SK-N-SH (cell line): ENCODE data around the gene FNDC11. TPM values are rescaled to one million over a fixed set of nuclear protein-coding genes. Genes with fewer than 3 reads are reported as not detected.

ENCODE experiments used
- CTCF ChIA-PET: fragments of 300-600, 350-600 bp; formaldehyde crosslinking; extraction: SDS; loops from one replicate; lab custom pipeline; 2021; lab: Yijun Ruan, JAX
- POLR2A ChIA-PET: fragments of 350-600 bp; sonication (Branson Sonifier 250); formaldehyde crosslinking; extraction: SDS; loops from one replicate; lab custom pipeline; 2020; ENCODE audit warnings: antibody characterized with exemption, inconsistent platforms; lab: Yijun Ruan, JAX
- DNase-seq: peaks from one replicate; pipeline ENCODE4 v3.0.0; 2012
- H2AFZ ChIP-seq: fragments of 200-600 bp; sonication (generic); 2 replicates; pipeline ENCODE4 v1.8.1; 2016; ENCODE audit warnings: antibody characterized with exemption, mild to moderate bottlenecking, low read depth
- H3F3A ChIP-seq: fragments of 200-600 bp; sonication (generic); replicated peaks from 2 replicates; pipeline ENCODE3; 2016; ENCODE audit warnings: antibody characterized with exemption, mild to moderate bottlenecking; ENCODE audit not compliant: insufficient read depth
- H3K27ac ChIP-seq, 2 experiments: fragments of 200-500 bp in 1 of 2; fragments of 200-600 bp in 1 of 2; sonication (Bioruptor generic) in 1 of 2; sonication (generic), shearing (Covaris generic) in 1 of 2; 2 replicates each; pipeline versions ENCODE4 v1.5.1 to v1.6.1; 2014 to 2016; ENCODE audit warnings: low read depth in 2 of 2, inconsistent platforms in 1 of 2, low read length in 1 of 2, mild to moderate bottlenecking in 1 of 2, mixed read lengths in 1 of 2
- H3K27me3 ChIP-seq: fragments of 200-600 bp; sonication (generic), shearing (Covaris generic); 2 replicates; pipeline ENCODE4 v1.6.1; 2016; ENCODE audit warnings: mixed run types; ENCODE audit not compliant: insufficient read depth
- H3K36me3 ChIP-seq, 2 experiments: fragments of 200-500 bp in 1 of 2; fragments of 200-600 bp in 1 of 2; sonication (Bioruptor generic) in 1 of 2; sonication (generic) in 1 of 2; replicated peaks in 1 of 2; 2 replicates each; pipeline versions ENCODE3 to v1.5.1; 2014 to 2016; ENCODE audit warnings: low read length in 1 of 2, mild to moderate bottlenecking in 1 of 2; ENCODE audit not compliant: insufficient read depth in 2 of 2, control insufficient read depth in 1 of 2
- H3K4me1 ChIP-seq, 2 experiments: fragments of 200-500 bp in 1 of 2; fragments of 200-600 bp in 1 of 2; sonication (Bioruptor generic) in 1 of 2; sonication (generic), shearing (Covaris generic) in 1 of 2; 2 replicates each; pipeline versions ENCODE4 v1.5.1 to v1.6.1; 2014 to 2016; ENCODE audit warnings: low read depth in 1 of 2, low read length in 1 of 2, mixed run types in 1 of 2; ENCODE audit not compliant: insufficient read depth in 2 of 2, control insufficient read depth in 1 of 2
- H3K4me2 ChIP-seq: fragments of 200-600 bp; sonication (generic), shearing (Covaris generic); 2 replicates; pipeline ENCODE4 v1.6.1; 2017; ENCODE audit warnings: mixed run types
- H3K4me3 ChIP-seq, 2 experiments: fragments of 200-500 bp in 1 of 2; fragments of 200-600 bp in 1 of 2; sonication (Bioruptor generic) in 1 of 2; sonication (generic), shearing (Covaris generic) in 1 of 2; 2 replicates each; pipeline versions ENCODE4 v1.5.1 to v1.8.1; 2014 to 2016; ENCODE audit warnings: low read depth in 2 of 2, inconsistent platforms in 1 of 2, low read length in 1 of 2, mild to moderate bottlenecking in 1 of 2, mixed read lengths in 1 of 2, moderate library complexity in 1 of 2
- H3K79me2 ChIP-seq: fragments of 200-600 bp; sonication (generic); 2 replicates; pipeline ENCODE4 v1.8.1; 2017; ENCODE audit warnings: mild to moderate bottlenecking; ENCODE audit not compliant: insufficient read depth
- H3K9ac ChIP-seq: fragments of 200-600 bp; sonication (generic); 2 replicates; pipeline ENCODE4 v1.6.1; 2017; ENCODE audit warnings: mixed run types
- H3K9me2 ChIP-seq: fragments of 200-600 bp; sonication (generic); 2 replicates; pipeline ENCODE4 v1.6.1; 2017; ENCODE audit warnings: mixed run types
- H3K9me3 ChIP-seq: fragments of 200-600 bp; sonication (generic); 2 replicates; pipeline ENCODE4 v1.6.1; 2017; ENCODE audit warnings: mixed run types, mild to moderate bottlenecking, moderate library complexity
- H4K20me1 ChIP-seq: fragments of 200-600 bp; sonication (generic); 2 replicates; pipeline ENCODE4 v1.6.1; 2017; ENCODE audit warnings: mild to moderate bottlenecking, mixed run types; ENCODE audit not compliant: insufficient read depth
- CHD2 ChIP-seq: fragments of 150-350 bp; IDR thresholded peaks from 2 replicates; pipeline ENCODE4 v1.6.1; 2018; ENCODE audit warnings: low read length; ENCODE audit not compliant: partially characterized antibody
- EP300 ChIP-seq, 2 experiments: IDR thresholded peaks; 2 replicates each; pipeline versions ENCODE4 v1.4.0 to v1.6.1; 2012; ENCODE audit warnings: borderline replicate concordance in 1 of 2, low read depth in 1 of 2, low read length in 1 of 2
- FOSL2 ChIP-seq: IDR thresholded peaks from 2 replicates; pipeline ENCODE4 v1.4.0; 2012; ENCODE audit warnings: low read depth, mild to moderate bottlenecking, moderate library complexity, borderline replicate concordance
- FOXJ3 ChIP-seq: sonication (generic); formaldehyde crosslinking; IDR thresholded peaks from 2 replicates; pipeline ENCODE4 v1.5.1; 2020; ENCODE audit warnings: mild to moderate bottlenecking, missing genetic modification reagents
- JUND ChIP-seq: IDR thresholded peaks from 2 replicates; pipeline ENCODE4 v1.4.0; 2012
- NFIC ChIP-seq: IDR thresholded peaks from 2 replicates; pipeline ENCODE4 v1.4.0; 2012; ENCODE audit warnings: borderline replicate concordance
- RCOR1 ChIP-seq: fragments of 150-350 bp; IDR thresholded peaks from 2 replicates; pipeline ENCODE4 v1.6.1; 2017; ENCODE audit warnings: antibody characterized with exemption, low read length
- REST ChIP-seq: IDR thresholded peaks from 2 replicates; pipeline ENCODE4 v1.6.1; 2012; ENCODE audit warnings: mild to moderate bottlenecking, low read depth, low read length, moderate library complexity
- SIN3A ChIP-seq: IDR thresholded peaks from 2 replicates; pipeline ENCODE4 v1.6.1; 2012; ENCODE audit warnings: low read depth, mild to moderate bottlenecking, low read length, moderate library complexity, borderline replicate concordance
- YY1 ChIP-seq: IDR thresholded peaks from 2 replicates; pipeline ENCODE4 v1.4.0; 2012; ENCODE audit warnings: low read depth, mild to moderate bottlenecking
- WGBS: methylation state at CpG from one replicate; pipeline ENCODE4 v1.1.6; 2017; ENCODE audit warnings: low lambda C conversion rate; 5-methylcytosine and 5-hydroxymethylcytosine counted together
- polyA plus RNA-seq, 3 experiments: library from polyadenylated mRNA; depleted of rRNA; stranded (reverse); fragments of >200 nt; gene quantifications; 2 replicates each; pipeline ENCODE4 v1.2.3, GENCODE V29; 2012
- TF ChIP-seq, protein P1 (sequence below): fragments of 150-350 bp; IDR thresholded peaks from 2 replicates; pipeline ENCODE4 v1.6.1; 2016; ENCODE audit warnings: mild to moderate bottlenecking, low read depth, low read length
- TF ChIP-seq, protein P2 (sequence below): IDR thresholded peaks from 2 replicates; pipeline ENCODE4 v1.4.0; 2012; ENCODE audit warnings: low read depth

FNDC11 gene
- polyA plus RNA-seq, 1 of the 3 experiments (the other 2 are of a cell fraction): 5.5 TPM

DNA sequence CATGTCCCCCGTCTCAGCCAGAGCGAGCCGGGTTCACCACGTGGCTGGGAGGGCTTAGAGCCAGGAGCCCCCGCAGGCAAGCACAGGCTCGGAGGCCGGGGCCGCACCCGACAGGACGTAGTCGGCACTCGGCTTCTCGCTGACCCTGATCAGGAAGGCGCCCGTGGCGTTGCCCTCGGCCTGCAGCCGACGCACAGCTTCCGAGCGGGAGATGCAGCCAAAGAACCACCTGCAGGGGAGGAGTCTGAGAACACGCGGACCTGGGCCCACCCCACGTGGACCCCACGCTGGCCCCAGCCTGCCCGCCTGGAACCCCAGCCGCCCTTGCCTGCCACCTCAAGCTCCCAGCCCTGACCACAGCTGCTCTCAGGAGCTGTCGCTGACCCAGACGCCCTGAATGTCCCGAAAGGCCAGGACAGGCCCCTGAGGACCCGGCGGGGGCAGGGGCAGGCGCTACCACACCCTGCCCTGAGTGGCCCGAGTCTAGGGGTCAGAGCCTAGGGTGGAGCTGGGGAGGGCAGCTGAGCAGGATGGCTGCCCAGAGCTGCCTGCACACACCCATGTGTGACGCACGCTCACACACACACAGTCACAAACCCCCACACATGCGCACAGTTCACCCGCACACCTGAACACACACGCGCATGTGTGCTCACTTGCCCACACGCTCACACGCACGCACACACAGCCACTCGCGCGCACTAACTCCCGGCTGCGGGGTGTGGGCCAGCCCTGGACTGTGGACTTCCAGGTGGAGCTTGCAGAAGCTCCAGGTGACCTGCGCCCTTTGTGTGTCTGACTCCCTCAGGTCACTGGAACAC, 18.9 kb upstream of the FNDC11 start:
- Histone ChIP-seq H3K27ac (no peak overlapping the region), H3K9ac (no peak overlapping the region), H4K20me1 (no peaks in the 10 kb centered on the region), H3K4me1 (peaks cover 0 to 21% of the 10 kb centered on the region in 2 experiments; a peak in 1 of 4 replicates), H3K9me2 (no peaks in the 10 kb centered on the region), H3K4me2 (no peak overlapping the region), H3K9me3 (no peaks in the 10 kb centered on the region), H3F3A (no peaks in the 10 kb centered on the region), H2AFZ (no peak overlapping the region), H3K4me3 (no peak overlapping the region), H3K79me2 (no peaks in the 10 kb centered on the region), H3K36me3 (no peaks in the 10 kb centered on the region), H3K27me3 (no peaks in the 10 kb centered on the region)
- no peak for TF ChIP-seq RCOR1
- TF ChIP-seq, protein P1, sequence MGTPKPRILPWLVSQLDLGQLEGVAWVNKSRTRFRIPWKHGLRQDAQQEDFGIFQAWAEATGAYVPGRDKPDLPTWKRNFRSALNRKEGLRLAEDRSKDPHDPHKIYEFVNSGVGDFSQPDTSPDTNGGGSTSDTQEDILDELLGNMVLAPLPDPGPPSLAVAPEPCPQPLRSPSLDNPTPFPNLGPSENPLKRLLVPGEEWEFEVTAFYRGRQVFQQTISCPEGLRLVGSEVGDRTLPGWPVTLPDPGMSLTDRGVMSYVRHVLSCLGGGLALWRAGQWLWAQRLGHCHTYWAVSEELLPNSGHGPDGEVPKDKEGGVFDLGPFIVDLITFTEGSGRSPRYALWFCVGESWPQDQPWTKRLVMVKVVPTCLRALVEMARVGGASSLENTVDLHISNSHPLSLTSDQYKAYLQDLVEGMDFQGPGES: no peak
- no peak for TF ChIP-seq CHD2
- no peak for TF ChIP-seq SIN3A
- no peak for TF ChIP-seq NFIC
- TF ChIP-seq FOSL2: no peak
- no peak for TF ChIP-seq EP300 (IDR thresholded peaks at IDR 0.05; ENCODE audit: borderline replicate concordance in 1 of 2, low read depth in 1 of 2, low read length in 1 of 2)
- TF ChIP-seq YY1: no peak
- TF ChIP-seq FOXJ3: no peak
- TF ChIP-seq JUND: no peak
- TF ChIP-seq, protein P2, sequence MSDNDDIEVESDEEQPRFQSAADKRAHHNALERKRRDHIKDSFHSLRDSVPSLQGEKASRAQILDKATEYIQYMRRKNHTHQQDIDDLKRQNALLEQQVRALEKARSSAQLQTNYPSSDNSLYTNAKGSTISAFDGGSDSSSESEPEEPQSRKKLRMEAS: no peak
- TF ChIP-seq REST: no peak
- POLR2A ChIA-PET: interaction anchor here (0.6 to 1.7 kb wide), 4 partner anchors 12 to 437 kb away, joined by 3 to 5 read pairs (median 4); partner anchors contain the start of gene PPDPF
- no peak for DNase-seq
- CTCF ChIA-PET: interaction anchor here (1.1 to 6.3 kb wide), 4 partner anchors 13 to 439 kb away, joined by 3 to 82 read pairs (median 25); partner anchors contain the start of genes PPDPF and SRMS
- WGBS: 91% methylated on average over 26 of the region's 49 CpGs
